H7 (cell line): ENCODE measurements around the gene TRMT44. TPM values are rescaled to one million over a fixed set of nuclear protein-coding genes. Genes with fewer than 3 reads are reported as not detected.

Experiments used
- DNase-seq: peaks from one replicate; pipeline ENCODE4 v3.0.0; 2012
- H3K27me3 ChIP-seq: 2 replicates; pipeline ENCODE4 v1.6.0; 2011; ENCODE audit warnings: mild to moderate bottlenecking, low read length; ENCODE audit not compliant: control insufficient read depth, insufficient read depth
- H3K36me3 ChIP-seq: replicated peaks from 2 replicates; pipeline ENCODE4 v1.5.1; 2011; ENCODE audit warnings: low read length; ENCODE audit not compliant: control insufficient read depth, insufficient read depth
- H3K4me3 ChIP-seq: 2 replicates; pipeline ENCODE4 v1.5.1; 2011; ENCODE audit warnings: low read depth, mild to moderate bottlenecking, control low read depth, low read length, moderate library complexity; ENCODE audit not compliant: insufficient read depth
- total RNA-seq: library from RNA; depleted of rRNA; stranded (reverse); fragments of >200 nt; shearing (Covaris generic); gene quantifications from 2 replicates; pipeline ENCODE4 v1.2.3, GENCODE V29; 2014

TRMT44 gene
- total RNA-seq, 1 experiment from 2014 or later: 42.2 TPM

DNA sequence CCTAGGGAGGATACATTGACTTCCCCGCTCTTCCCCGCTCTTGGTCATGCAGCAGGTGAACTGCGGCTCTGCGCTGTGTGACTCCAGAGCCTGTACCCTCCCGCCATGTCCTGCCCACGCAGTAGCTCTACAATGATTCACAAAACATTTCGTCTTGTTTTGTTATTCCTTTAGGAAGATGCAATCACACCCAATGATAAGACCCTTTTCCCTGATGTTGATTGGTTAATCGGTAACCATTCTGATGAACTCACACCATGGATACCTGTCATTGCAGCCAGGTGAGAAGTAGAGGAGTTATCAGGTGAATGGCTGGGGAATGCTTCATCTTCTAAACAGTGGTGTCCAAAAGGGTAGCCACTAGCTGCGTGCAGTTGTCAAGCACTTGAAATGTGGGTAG, 23.2 kb downstream of the TRMT44 start:
- Histone ChIP-seq H3K4me3 (no peak overlapping the region), H3K36me3 (peaks cover 14% of the 10 kb centered on the region), H3K27me3 (no peaks in the 10 kb centered on the region)
- DNase-seq: no peak

DNA sequence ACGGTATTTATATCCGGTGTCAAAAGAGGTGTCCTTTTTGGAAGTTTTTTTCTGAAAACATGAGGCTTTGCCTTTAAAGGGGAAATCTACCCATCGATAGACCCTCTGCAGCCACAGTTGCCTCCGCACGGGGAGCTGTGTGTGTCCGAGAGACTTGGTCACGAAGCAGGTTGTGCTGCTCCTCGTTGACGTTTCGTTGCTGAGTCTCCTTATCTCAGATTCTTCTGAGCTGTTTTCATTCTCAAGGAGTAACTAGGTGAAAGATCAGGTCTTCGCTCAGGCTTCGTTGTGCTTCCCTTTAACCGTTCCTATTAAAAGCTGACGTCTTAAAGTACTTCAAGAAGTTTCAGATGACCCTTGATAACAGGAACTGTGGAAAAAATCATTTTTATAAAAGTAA, 23.8 kb downstream of the TRMT44 start:
- no peak overlapping the region for H3K4me3 ChIP-seq
- no peaks in the 10 kb centered on the region for H3K27me3 ChIP-seq
- DNase-seq: no peak
- peaks cover 16% of the 10 kb centered on the region for H3K36me3 ChIP-seq

DNA sequence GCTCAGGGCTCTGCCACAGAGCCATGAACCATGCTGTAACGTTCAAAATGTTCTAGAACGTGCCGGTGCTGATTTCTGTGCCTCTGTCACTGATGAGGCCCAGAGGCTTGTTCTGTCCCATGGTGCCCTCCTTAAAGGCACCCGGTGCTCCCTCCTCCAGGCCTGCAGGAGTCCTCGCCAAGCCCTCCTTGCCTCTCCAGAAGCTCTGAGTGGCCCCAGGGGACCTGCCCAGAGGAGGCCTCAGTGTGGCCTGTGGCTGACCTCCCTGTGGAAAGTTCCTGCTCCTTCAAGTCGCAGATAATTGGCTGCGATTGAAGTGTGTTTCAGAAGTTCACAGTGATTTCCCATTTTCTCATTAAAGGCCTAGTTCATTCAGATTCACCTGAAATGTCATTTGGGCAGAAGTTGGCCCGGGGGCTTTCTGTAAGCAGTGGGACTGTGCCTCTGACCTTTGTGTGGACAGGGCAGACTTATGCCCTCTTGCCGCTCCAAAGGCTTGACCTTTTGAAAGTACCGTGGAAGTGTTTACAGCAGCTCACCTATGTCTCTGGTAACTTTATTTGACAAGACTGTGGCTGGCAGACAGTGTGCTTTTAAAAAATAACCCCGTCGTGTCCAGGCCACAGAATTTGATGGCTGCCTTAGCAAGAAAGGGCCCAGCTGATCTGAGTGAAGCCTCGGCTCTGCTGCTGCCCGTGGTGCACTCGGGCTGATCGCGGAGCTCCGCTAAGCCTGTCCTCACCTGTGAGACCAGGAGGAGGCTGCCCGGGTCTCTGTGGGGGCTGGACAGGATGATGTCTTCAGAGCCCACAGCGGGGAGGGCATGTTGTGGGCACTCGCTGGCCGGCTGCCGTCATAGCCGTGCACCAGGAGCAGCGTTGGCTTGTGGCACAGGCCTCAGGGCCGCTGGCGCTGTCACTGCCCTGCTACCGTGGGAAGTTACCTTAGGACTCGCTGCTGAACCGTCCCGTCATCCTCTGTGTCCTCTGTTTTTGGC, 25.3 kb downstream of the TRMT44 start:
- no peak for DNase-seq
- Histone ChIP-seq H3K36me3 (peaks cover 16% of the 10 kb centered on the region), H3K4me3 (no peak overlapping the region)

DNA sequence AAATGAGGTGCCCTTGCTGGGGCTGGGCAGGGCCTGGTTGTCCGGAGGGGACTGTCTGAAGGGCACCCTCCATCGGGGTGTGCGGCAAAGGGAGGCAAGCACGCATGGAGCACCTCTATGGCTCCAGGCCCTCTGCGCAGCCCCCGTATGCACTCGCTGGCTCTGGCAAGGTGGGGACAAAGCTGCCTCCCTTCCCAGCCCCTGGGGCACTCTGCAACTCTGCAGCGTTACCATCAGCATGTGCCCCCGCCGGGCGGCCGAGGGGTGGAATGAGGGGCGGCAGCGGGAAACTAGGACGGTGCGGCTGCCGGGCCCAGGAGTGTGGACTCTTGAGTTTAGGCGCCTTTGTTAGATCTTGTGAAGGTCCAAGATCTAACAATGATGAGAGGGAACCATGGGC, 26.4 kb downstream of the TRMT44 start:
- DNase-seq: no peak
- H3K27me3 ChIP-seq: no peaks in the 10 kb centered on the region
- H3K36me3 ChIP-seq: peaks cover 15% of the 10 kb centered on the region
- H3K4me3 ChIP-seq: no peak overlapping the region

More for the DNA sequence above, 25.3 kb downstream of the TRMT44 start:
- H3K27me3 ChIP-seq: no peaks in the 10 kb centered on the region

DNA sequence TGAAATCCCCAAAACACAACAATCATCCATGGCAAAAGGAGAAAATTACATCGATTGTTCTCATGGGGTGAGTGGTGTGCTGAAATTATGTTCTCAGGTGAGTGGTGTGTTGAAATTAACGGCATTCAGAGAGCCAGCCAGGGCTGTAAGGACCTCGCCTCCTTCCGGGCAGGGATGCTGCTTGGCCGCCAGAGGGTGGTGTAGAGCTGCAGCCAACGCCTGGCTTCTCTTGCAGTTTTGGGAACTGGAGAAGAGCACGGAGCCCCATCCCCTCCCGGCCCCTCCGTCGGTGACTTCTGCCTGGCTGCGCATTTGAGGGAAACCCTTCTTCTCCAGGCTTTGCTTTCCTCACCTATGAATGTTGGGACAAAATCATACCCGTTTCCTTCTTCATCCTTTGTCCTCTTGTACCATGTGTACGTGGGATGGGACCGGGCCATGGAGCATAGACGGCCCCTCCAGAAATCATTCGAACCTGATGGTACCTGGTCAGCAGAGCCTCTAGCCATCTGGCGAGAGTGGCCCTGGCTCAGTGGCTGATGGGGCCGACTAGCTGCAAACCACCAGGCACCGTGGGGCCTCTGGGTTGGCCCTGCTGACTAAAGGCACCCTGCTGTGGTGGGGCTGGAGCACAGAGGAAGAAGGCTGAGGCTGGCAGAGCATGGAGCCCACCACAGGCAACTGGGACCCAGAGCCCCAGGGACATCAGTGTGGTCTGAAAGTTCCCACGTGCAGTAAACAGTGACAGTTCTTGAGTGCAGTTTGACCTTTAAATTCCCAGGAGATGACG, 28.4 kb downstream of the TRMT44 start:
- H3K4me3 ChIP-seq: no peak overlapping the region
- H3K27me3 ChIP-seq: no peaks in the 10 kb centered on the region
- peaks cover 15% of the 10 kb centered on the region for H3K36me3 ChIP-seq
- peak; percentile 96 for DNase-seq

DNA sequence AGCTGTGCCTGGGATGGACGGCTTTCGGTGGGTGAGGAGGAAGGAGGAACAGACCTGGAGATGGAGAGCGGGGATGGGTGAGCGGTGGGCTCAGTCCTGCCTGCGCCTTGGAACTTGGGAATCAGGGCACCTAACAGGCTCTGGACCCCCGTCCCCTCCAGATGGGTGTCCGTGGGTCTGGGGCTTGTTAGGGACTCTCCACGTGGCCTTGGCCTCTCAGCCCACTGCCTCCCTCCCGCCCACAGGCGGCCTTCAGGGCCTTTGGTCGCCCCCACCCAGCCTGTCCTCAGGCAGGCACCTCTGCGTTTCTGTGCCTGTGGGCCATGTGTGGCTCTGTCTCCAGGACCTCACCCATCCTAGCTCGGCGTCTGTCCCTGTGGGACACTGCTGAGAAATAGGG, 29.0 kb downstream of the TRMT44 start:
- Histone ChIP-seq H3K36me3 (peaks cover 13% of the 10 kb centered on the region), H3K4me3 (no peak overlapping the region), H3K27me3 (no peaks in the 10 kb centered on the region)
- DNase-seq: peak; percentile 39

DNA sequence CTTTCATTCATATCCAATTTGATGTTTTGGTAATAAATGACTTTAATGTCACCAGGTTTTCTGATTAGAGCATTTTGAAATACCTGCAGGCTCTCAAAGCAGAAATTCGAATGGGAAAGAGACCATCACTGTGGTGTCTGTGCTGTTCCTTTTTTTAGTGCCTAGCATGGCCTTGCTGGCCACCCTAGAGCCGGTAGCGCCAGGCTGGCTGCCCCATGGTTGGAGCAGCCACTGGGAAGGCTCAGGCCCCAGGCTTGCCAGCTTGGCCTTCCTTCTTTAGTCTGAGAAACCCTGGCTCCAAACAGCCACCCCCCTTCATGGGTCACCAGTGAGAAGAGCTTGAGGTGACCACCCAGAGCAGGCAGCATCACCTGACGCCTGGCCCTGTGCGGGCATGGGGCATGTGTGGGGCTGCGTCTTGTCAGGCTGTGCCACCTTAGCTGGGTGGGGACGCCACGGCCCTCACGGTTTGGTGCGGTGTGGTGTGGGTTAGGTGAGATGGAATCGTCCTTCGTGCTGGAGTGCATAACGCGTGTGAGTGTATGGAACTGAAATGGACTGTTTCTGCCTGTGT, 30.0 kb downstream of the TRMT44 start:
- no peaks in the 10 kb centered on the region for H3K27me3 ChIP-seq
- peaks cover 8% of the 10 kb centered on the region for H3K36me3 ChIP-seq
- H3K4me3 ChIP-seq: no peak overlapping the region
- no peak for DNase-seq

DNA sequence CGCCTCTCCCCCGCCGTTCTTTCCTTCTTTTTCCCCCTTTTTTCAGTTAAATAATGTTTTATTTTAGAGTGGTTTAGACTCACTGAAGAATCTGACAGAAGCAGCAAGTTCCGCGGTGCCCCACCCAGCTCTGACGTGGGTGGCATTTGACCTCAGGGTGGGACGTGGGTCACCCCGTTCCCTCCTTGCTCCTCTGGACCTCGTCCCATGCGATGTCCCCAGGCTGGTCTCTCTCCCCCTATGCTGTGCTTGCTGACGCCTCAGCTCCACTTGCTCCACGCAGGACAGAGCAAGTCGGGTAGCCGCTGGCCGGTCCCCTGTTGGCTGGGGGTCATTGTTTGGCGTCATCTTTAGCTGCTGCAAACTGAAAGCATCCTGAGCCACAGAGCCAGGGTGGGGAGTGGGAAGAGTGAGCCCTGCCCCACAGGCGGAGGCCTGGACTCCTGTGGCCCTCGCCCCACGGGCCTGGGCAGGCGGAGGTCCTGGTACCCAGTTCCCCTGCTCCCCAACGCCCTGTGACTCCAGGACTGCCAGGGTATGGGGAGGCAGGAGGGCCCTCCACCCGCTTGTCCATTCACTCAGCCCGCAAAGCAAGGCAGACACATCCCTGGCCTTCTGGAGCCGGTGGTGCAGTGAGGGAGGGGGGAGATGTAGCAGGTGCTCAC, 30.8 kb downstream of the TRMT44 start:
- H3K36me3 ChIP-seq: peaks cover 11% of the 10 kb centered on the region
- no peak for DNase-seq
- H3K4me3 ChIP-seq: no peak overlapping the region
- no peaks in the 10 kb centered on the region for H3K27me3 ChIP-seq

DNA sequence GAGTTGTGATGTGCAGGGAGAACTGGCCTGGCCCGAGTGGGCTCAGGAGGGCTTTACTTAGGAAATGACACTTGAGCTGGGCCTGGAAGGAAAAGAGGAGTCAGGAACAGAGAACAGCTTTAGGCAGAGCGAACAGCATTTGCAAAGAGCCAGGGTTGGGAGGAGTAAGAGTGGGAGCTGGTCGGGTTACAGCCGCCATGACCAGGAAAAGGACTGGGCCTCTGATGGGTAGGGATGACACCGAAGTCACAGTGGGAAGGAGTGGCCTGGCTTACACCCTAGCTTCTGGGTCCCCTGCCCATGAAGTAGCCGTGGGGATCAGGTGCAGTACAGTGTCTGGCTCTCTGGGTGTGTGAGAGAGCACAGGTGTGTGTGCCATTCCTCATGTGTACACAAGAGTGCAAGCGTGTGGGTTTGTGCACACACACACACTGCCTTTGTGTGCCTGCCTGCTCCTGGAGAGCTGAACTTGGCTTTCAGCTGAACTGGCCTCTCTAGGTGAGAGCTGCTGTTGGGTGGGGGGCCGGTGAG, 31.6 kb downstream of the TRMT44 start:
- no peak for DNase-seq
- Histone ChIP-seq H3K27me3 (no peaks in the 10 kb centered on the region), H3K36me3 (peaks cover 11% of the 10 kb centered on the region), H3K4me3 (no peak overlapping the region)

DNA sequence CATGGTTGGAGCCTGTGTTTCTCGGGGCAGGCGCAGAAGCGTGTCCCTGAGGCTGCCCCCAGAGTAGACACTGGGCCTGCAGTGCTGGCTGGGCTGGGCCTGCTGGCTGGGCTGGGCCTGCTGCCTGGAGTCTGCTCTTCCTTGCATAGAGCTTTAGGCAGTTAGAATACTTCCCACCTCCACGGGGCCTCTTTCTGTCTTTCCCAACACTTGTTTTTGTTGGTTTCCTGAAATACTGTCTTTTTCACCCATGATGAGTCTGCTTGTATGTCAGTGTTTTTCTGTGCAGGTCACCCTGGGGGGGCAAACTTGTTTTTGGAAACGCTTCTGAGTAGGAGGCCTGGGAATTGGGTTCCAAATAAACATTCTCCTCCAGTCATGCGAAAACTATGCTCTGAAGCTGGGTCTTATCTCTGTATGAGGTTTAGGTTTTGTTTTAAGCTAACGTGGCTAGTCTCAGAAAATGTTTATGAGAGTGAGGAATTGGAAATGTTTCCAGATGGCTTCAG, 32.2 kb downstream of the TRMT44 start:
- Histone ChIP-seq H3K27me3 (no peaks in the 10 kb centered on the region), H3K4me3 (no peak overlapping the region), H3K36me3 (peaks cover 11% of the 10 kb centered on the region)
- no peak for DNase-seq

DNA sequence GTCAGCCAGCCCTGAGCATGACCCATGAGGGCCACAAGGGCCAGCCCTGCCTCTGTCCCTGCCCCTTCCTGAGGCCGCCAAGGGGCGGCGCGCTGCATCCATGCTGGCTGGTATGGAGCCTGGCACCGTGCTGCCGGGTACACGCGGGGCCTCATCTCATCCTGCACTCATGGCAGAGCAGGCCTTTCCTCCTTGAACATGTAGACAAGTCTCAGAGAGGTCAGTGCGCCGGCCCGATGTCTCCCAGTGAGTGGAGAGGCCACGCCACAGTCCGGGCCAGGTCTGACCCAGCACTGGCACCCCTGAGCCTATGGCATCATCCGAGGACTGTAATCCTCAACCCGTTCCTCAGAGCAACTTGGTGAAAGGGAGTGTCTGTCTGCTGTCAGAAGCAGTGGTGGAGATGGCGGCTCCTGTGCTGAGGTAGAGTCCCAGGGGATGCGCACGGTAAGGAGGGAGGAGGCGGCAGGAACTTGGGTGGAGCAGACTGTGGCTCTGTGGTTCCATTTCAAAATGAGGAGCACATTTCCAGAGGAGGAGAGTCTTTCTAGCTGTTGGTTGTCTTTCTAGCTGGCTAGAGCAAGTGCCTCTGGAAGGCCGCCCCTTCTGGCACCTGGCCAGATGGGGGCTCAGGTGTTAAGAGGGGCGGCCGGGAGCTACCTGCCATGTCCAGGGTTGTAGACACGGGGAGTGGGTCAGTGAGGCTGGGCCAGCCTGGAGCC, 32.8 kb downstream of the TRMT44 start:
- Histone ChIP-seq H3K4me3 (no peak overlapping the region), H3K27me3 (no peaks in the 10 kb centered on the region), H3K36me3 (peaks cover 10% of the 10 kb centered on the region)
- DNase-seq: no peak

DNA sequence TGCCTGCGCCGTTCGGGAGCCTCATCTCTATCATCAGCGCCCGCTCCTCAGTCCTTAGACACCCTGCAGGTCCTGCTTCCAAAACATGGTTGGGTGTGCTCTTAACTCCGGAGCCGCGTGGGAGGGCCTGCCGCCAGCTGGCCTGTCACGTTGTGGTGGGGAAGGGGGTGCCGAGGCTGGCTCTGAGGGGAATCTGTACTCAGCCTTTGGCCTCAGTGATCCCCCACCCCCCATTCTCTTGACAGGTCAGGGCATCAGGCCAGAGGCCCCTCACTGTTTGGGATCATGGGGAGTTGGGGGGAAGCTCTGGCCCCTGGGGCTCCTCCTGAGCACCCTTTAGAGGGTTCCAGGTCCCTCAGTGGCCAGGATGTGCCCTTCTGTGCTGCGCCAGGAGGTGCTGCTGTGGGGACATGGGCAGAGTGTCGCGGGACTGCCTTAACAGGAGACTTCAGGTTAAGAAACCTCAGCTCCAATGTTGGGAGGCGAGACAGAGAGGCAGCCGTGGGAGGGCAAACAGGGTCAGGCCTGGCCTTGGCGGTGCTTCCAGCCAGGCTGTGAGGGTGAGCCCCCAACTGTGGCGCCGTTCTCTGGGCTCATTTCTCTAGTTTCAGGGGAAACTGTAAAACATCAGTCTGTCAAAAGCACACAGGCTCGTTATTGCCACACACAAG, 33.5 kb downstream of the TRMT44 start:
- H3K27me3 ChIP-seq: no peaks in the 10 kb centered on the region
- no peak overlapping the region for H3K4me3 ChIP-seq
- DNase-seq: peak; percentile 58
- peaks cover 10% of the 10 kb centered on the region for H3K36me3 ChIP-seq

DNA sequence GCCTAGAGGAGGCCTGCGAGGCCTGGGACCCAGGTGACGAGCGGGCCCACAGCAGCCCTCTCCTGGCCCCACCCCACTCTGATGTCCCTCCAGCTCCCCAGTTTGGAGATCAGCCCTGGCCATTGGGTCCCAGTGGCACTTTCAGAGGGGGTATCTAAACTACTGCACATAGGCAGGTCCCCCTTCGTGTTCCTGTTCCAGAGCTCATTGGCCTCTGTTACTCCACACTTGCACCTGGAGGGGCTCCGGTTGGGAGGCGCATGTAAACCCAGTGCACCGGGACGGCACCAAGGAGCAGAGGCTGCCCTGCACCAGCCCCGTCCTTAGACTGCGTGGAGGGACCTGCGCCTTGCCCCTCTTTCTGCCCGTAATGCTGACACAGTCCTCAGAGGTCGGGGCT, 34.3 kb downstream of the TRMT44 start:
- DNase-seq: peak; percentile 45
- H3K27me3 ChIP-seq: no peaks in the 10 kb centered on the region
- H3K4me3 ChIP-seq: no peak overlapping the region
- peaks cover 7% of the 10 kb centered on the region for H3K36me3 ChIP-seq
